GM13977 (cell line): ENCODE data around the gene PKD1L1.

ENCODE experiments used
- DNase-seq: peaks from one replicate; pipeline ENCODE4 v3.0.0; 2012; ENCODE audit warnings: low spot score
- in situ Hi-C: fragments of 300-500 bp; cut with MboI; formaldehyde crosslinking; loops from one replicate; pipeline ENCODE4 v1.12.0; 2022; ENCODE audit warnings: low sequenced_read_pairs, low pct_unique_long_range_greater_than_20kb, mixed read lengths, inconsistent platforms; ENCODE audit not compliant: unreplicated experiment
- TF ChIP-seq, protein P1 (sequence below): IDR thresholded peaks from 2 replicates; pipeline ENCODE4 v1.5.1; 2012; ENCODE audit warnings: mild to moderate bottlenecking, control low read depth; ENCODE audit not compliant: insufficient read depth; ENCODE audit errors: extremely low read depth, missing control alignments

Gene PKD1L1

DNA sequence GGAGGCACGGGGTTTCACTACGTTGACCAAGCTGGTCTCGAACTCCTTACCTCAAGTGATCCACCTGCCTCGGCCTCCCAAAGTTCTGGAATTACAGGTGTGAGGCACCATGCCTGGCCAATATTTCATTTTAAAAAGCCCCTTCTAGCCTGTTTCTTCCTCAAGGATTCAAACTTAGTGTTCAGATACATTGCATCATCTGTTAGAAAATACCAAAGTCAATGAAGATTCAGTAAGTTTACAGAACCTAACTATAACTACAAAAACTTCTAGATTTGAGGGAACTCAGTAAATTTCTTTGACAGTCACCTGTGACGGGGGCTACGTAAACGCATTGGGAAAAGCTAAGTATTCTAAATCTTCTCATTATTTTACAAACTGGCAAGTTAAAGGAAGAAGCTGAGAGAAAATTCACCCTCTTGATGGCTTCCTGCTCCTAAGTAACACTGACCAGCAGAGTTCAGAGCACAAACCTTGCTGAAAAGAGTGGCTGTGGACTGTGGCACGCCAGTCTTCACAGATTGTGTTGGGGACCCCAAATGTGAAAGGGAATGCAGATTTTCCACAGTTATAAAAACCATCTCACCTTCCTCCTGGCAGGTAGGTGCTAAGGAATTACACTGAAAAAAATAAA lies 162.2 kb downstream of the PKD1L1 start:
- DNase-seq: no peak
- in situ Hi-C loops: no loop called here
- TF ChIP-seq, protein P1, sequence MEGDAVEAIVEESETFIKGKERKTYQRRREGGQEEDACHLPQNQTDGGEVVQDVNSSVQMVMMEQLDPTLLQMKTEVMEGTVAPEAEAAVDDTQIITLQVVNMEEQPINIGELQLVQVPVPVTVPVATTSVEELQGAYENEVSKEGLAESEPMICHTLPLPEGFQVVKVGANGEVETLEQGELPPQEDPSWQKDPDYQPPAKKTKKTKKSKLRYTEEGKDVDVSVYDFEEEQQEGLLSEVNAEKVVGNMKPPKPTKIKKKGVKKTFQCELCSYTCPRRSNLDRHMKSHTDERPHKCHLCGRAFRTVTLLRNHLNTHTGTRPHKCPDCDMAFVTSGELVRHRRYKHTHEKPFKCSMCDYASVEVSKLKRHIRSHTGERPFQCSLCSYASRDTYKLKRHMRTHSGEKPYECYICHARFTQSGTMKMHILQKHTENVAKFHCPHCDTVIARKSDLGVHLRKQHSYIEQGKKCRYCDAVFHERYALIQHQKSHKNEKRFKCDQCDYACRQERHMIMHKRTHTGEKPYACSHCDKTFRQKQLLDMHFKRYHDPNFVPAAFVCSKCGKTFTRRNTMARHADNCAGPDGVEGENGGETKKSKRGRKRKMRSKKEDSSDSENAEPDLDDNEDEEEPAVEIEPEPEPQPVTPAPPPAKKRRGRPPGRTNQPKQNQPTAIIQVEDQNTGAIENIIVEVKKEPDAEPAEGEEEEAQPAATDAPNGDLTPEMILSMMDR: no peak

DNA sequence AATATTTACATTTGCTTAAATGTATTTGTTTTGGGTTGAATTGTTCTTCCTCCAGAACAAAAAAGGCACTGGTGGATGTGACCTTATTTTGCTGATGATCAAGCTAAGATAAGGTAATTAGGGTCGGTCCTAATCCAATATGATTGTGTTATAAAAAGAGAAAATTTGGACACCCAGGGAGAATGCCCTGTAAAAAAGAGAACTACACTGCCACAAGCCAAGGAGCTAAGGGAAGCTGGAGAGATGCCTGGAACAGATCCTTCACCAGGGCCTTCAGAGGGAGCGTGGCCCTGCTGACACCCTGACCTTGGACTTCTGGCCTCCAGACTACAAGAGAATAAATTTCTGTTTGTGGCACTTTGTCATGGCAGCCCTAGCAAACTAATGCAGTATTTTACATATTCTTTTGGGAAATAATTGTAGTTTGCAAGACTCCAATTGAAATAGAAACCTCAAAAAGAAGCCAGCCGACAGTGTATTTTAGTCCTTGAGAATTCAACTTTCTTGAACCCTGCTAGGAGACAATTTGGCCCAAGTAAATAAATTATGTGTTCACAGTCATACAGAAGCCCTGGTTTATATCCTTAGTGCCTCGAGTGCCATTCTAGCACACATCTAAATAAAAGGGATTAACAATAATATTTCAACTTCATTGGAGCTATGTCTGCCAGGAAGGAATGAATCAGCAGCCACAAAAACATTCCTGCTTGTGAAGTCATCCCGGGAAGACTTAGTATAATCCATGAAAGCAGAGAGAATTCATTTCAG lies 164.6 kb downstream of the PKD1L1 start:
- DNase-seq: no peak
- in situ Hi-C loops: no loop called here
- TF ChIP-seq, protein P1: no peak

DNA sequence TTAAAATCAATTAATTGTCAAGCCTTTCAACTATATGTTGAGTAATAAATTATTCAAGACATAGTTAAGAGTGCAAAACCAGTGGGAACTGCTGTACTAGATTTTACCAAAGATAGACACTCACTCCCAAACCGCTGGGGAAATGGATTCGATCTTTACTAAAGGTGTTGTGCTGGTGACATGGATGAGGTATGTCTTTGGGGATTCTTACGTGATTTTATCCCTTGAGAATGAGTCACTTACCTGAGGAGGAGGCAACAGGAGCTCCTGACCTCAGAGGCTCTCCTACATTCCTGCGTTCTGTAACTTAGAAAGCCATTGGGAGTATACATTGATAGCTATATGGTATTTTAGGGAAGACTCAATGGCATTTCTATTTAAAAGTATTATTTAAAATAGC lies 165.5 kb downstream of the PKD1L1 start:
- in situ Hi-C loops: no loop called here
- TF ChIP-seq, protein P1: no peak

DNA sequence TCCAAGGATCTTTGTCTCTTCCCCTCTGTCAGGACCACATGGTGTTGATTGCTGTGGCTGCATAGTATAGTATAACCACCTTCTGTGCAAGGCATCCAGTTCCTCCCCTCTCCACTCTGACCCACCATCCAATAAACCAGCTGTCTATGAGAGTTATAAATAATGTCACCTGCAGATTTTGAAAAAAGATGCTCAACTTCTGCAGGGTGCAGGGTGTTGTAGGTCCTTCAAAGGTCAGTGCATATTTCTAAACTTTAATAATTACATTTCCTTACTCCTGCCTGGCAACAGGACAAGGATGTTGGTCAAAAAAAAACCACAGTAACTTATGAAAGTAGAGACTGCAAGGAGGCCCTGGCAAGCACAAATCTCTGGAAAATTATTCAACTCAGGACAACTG lies 166.2 kb downstream of the PKD1L1 start:
- in situ Hi-C loops: no loop called here
- DNase-seq: no peak
- TF ChIP-seq, protein P1: no peak

More for the DNA sequence above, 165.5 kb downstream of the PKD1L1 start:
- no peak for DNase-seq

DNA sequence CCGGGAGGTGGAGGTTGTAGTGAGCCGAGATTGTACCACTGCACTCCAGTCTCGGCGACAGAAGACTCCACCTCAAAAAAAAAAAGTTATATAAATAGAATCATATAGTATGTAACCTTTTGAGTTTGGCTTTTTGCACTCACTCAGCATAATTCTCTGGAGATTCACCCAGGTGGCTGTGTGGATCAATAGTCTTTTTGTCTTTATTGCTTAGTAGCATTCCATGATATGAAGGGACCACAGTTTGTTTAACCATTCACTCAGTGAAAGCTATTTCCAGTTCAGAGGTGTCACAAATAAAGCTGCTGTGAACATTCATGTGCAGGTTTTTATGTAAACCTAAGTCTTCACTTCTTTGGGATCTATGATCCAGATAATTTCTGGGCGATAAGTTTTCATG lies 167.7 kb downstream of the PKD1L1 start:
- DNase-seq: no peak
- in situ Hi-C loops: no loop called here
- TF ChIP-seq, protein P1: no peak

DNA sequence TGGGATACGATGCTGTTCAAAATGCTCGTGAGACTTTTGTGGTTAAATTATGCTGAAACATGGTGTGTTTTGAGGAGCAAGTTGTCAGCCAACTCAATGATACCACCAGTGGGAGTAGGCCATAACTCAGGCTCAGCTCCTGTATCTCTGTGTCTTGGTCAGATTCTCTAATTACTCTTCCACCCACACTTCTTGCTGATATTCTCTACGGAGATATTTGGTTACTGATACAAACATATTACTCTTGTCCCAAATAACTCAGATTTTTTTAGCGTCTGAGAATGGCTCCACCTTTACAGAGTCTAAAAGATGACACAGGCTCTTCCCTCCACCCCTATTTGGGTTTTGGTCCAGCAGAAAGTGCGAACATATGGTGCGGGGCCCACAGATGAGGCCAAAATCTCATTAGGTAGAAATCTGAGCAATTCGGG lies 168.9 kb downstream of the PKD1L1 start:
- no peak for DNase-seq
- in situ Hi-C loops: no loop called here
- TF ChIP-seq, protein P1: no peak
